ENCODE results near the gene RASGEF1C.

The RASGEF1C gene

GRCh38 chr5:180222056-180222455 lies 13.0 kb upstream of the RASGEF1C start:
- no peak overlapping the region for H3K4me2 ChIP-seq (ENCODE audit: low read depth, low read length, poor library complexity, severe bottlenecking)
- no peaks in the 10 kb centered on the region for H3K9me2 ChIP-seq (replicated peaks; ENCODE audit: insufficient read depth, low read length)
- H3K9me3 ChIP-seq (ENCODE audit: insufficient read depth, low read length) = no peaks in the 10 kb centered on the region
- H3K27ac ChIP-seq (ENCODE audit: low read depth, low read length) = no peak overlapping the region
- no peak for TF ChIP-seq EZH2phosphoT487 (conservative IDR thresholded peaks at IDR 0.05; ENCODE audit: low read length)
- TF ChIP-seq CTCF (IDR thresholded peaks at IDR 0.05; ENCODE audit: insufficient read depth, low read length, poor library complexity, severe bottlenecking) = no peak
- no peak overlapping the region for H2AFZ ChIP-seq (ENCODE audit: low read depth, low read length, severe bottlenecking)
- no peaks in the 10 kb centered on the region for H3K27me3 ChIP-seq (ENCODE audit: low read length)
- no peaks in the 10 kb centered on the region for H4K20me1 ChIP-seq (ENCODE audit: low read depth, low read length)
- H3K9ac ChIP-seq (ENCODE audit: low read length) = no peak overlapping the region
- H3F3A ChIP-seq (ENCODE audit: insufficient read depth) = no peaks in the 10 kb centered on the region
- no peaks in the 10 kb centered on the region for H3K36me3 ChIP-seq (ENCODE audit: low read length)
- no peak overlapping the region for H3K4me3 ChIP-seq (ENCODE audit: insufficient read depth, low read length, poor library complexity, severe bottlenecking)
- H3K79me2 ChIP-seq (ENCODE audit: insufficient read depth, low read length) = no peaks in the 10 kb centered on the region

GRCh38 chr5:180217797-180218196 lies 8.8 kb upstream of the RASGEF1C start:
- Histone ChIP-seq H3K27me3 (ENCODE audit: low read length) (no peaks in the 10 kb centered on the region), H3F3A (ENCODE audit: insufficient read depth) (no peaks in the 10 kb centered on the region), H3K9ac (ENCODE audit: low read length) (no peak overlapping the region), H3K27ac (ENCODE audit: low read depth, low read length) (no peak overlapping the region), H3K9me3 (ENCODE audit: insufficient read depth, low read length) (no peaks in the 10 kb centered on the region), H3K36me3 (ENCODE audit: low read length) (no peaks in the 10 kb centered on the region), H3K79me2 (ENCODE audit: insufficient read depth, low read length) (no peaks in the 10 kb centered on the region), H2AFZ (ENCODE audit: low read depth, low read length, severe bottlenecking) (no peak overlapping the region), H3K9me2 (replicated peaks; ENCODE audit: insufficient read depth, low read length) (no peaks in the 10 kb centered on the region), H3K4me2 (ENCODE audit: low read depth, low read length, poor library complexity, severe bottlenecking) (no peak overlapping the region), H4K20me1 (ENCODE audit: low read depth, low read length) (no peaks in the 10 kb centered on the region), H3K4me3 (ENCODE audit: insufficient read depth, low read length, poor library complexity, severe bottlenecking) (no peak overlapping the region)
- no peak for TF ChIP-seq CTCF (IDR thresholded peaks at IDR 0.05; ENCODE audit: insufficient read depth, low read length, poor library complexity, severe bottlenecking)
- no peak for TF ChIP-seq EZH2phosphoT487 (conservative IDR thresholded peaks at IDR 0.05; ENCODE audit: low read length)

- no peaks in the 10 kb centered on the region for H3K79me2 ChIP-seq (ENCODE audit: insufficient read depth, low read length)
- H3K4me3 ChIP-seq (ENCODE audit: insufficient read depth, low read length, poor library complexity, severe bottlenecking) = no peak overlapping the region
- no peak overlapping the region for H2AFZ ChIP-seq (ENCODE audit: low read depth, low read length, severe bottlenecking)
- no peaks in the 10 kb centered on the region for H3K9me2 ChIP-seq (replicated peaks; ENCODE audit: insufficient read depth, low read length)
- no peak overlapping the region for H3K9ac ChIP-seq (ENCODE audit: low read length)
- H3F3A ChIP-seq (ENCODE audit: insufficient read depth) = no peaks in the 10 kb centered on the region
- no peaks in the 10 kb centered on the region for H4K20me1 ChIP-seq (ENCODE audit: low read depth, low read length)
- H3K27ac ChIP-seq (ENCODE audit: low read depth, low read length) = no peak overlapping the region
- H3K27me3 ChIP-seq (ENCODE audit: low read length) = no peaks in the 10 kb centered on the region
- no peak for TF ChIP-seq EZH2phosphoT487 (conservative IDR thresholded peaks at IDR 0.05; ENCODE audit: low read length)
- no peak for TF ChIP-seq CTCF (IDR thresholded peaks at IDR 0.05; ENCODE audit: insufficient read depth, low read length, poor library complexity, severe bottlenecking)
- no peaks in the 10 kb centered on the region for H3K9me3 ChIP-seq (ENCODE audit: insufficient read depth, low read length)
- no peak overlapping the region for H3K4me2 ChIP-seq (ENCODE audit: low read depth, low read length, poor library complexity, severe bottlenecking)
- no peaks in the 10 kb centered on the region for H3K36me3 ChIP-seq (ENCODE audit: low read length)
These were observed 7.7 kb upstream of the RASGEF1C start for GRCh38 chr5:180216646-180217171.
